Kidney epithelial cell (primary cell): Measurements from ENCODE around the gene GSTM1. TPM values are rescaled to one million over a fixed set of nuclear protein-coding genes. Genes with fewer than 3 reads are reported as not detected.

Experiments used
- DNase-seq: peaks from one replicate; pipeline ENCODE4 v3.0.0-alpha.2; 2010; ENCODE audit warnings: low read depth
- H3K27me3 ChIP-seq: 2 replicates; pipeline ENCODE4 v1.6.0; 2011; ENCODE audit warnings: low read length; ENCODE audit not compliant: control insufficient read depth, insufficient read depth
- H3K36me3 ChIP-seq: 2 replicates; pipeline ENCODE4 v1.5.1; 2011; ENCODE audit warnings: low read length; ENCODE audit not compliant: control insufficient read depth, insufficient read depth
- H3K4me3 ChIP-seq: 2 replicates; pipeline ENCODE4 v1.5.1; 2011; ENCODE audit warnings: low read depth, mild to moderate bottlenecking, control low read depth, low read length
- CTCF ChIP-seq: IDR thresholded peaks from 2 replicates; pipeline ENCODE4 v1.5.1; 2011; ENCODE audit warnings: mild to moderate bottlenecking, moderate library complexity, low read length, control low read depth, inconsistent platforms; ENCODE audit not compliant: insufficient read depth, poor library complexity, severe bottlenecking
- total RNA-seq: library from RNA; depleted of rRNA; stranded (reverse); fragments of >200 nt; gene quantifications from 2 replicates; pipeline ENCODE4 v1.2.3, GENCODE V29; 2015

GSTM1 gene
- total RNA-seq, 1 donor from 2014 or later = 16.3 TPM

- no peak overlapping the region for H3K4me3 ChIP-seq
- DNase-seq = no peak
- no peak for TF ChIP-seq CTCF
- H3K36me3 ChIP-seq = no peaks in the 10 kb centered on the region
- no peaks in the 10 kb centered on the region for H3K27me3 ChIP-seq
Measured at GRCh38 chr1:109641861-109642260, 45.8 kb upstream of the GSTM1 start.

- no peak for DNase-seq
- H3K4me3 ChIP-seq = no peak overlapping the region
- TF ChIP-seq CTCF = no peak
Measured at GRCh38 chr1:109642626-109643025, 45.0 kb upstream of the GSTM1 start.

GRCh38 chr1:109643385-109644230, 44.0 kb upstream of the GSTM1 start:
- peak; percentile 95 for TF ChIP-seq CTCF
- no peak for DNase-seq
- no peaks in the 10 kb centered on the region for H3K27me3 ChIP-seq
- no peak overlapping the region for H3K4me3 ChIP-seq
- H3K36me3 ChIP-seq = no peaks in the 10 kb centered on the region

More at GRCh38 chr1:109642626-109643025, 45.0 kb upstream of the GSTM1 start:
- no peaks in the 10 kb centered on the region for H3K27me3 ChIP-seq
- H3K36me3 ChIP-seq = no peaks in the 10 kb centered on the region

GRCh38 chr1:109644670-109645069, 42.9 kb upstream of the GSTM1 start:
- no peaks in the 10 kb centered on the region for H3K27me3 ChIP-seq
- TF ChIP-seq CTCF = no peak
- DNase-seq = no peak
- H3K4me3 ChIP-seq = no peak overlapping the region
- H3K36me3 ChIP-seq = no peaks in the 10 kb centered on the region

- no peak for DNase-seq
- H3K36me3 ChIP-seq = no peaks in the 10 kb centered on the region
- no peak overlapping the region for H3K4me3 ChIP-seq
- H3K27me3 ChIP-seq = no peaks in the 10 kb centered on the region
- no peak for TF ChIP-seq CTCF
Measured at GRCh38 chr1:109649491-109649914, 38.1 kb upstream of the GSTM1 start.

- no peaks in the 10 kb centered on the region for H3K27me3 ChIP-seq
- no peaks in the 10 kb centered on the region for H3K36me3 ChIP-seq
- DNase-seq = no peak
- TF ChIP-seq CTCF = no peak
- no peak overlapping the region for H3K4me3 ChIP-seq
Measured at GRCh38 chr1:109650609-109651008, 37.0 kb upstream of the GSTM1 start.
